GM12891 (cell line): Measurements from ENCODE around the gene LHX3.

ENCODE experiments used
- POLR2A ChIP-seq: IDR thresholded peaks from 2 replicates; pipeline ENCODE4 v1.6.1; 2011; ENCODE audit warnings: low read depth, low read length, control low read depth
- POLR2AphosphoS5 ChIP-seq: IDR thresholded peaks from 2 replicates; pipeline ENCODE4 v1.6.1; 2011; ENCODE audit warnings: low read depth, low read length, control low read depth
- SPI1 ChIP-seq: IDR thresholded peaks from 2 replicates; pipeline ENCODE4 v1.6.1; 2011; ENCODE audit warnings: low read depth, low read length, control low read depth
- TAF1 ChIP-seq: IDR thresholded peaks from 2 replicates; pipeline ENCODE4 v1.6.1; 2011; ENCODE audit warnings: low read depth, low read length, control low read depth

DNA sequence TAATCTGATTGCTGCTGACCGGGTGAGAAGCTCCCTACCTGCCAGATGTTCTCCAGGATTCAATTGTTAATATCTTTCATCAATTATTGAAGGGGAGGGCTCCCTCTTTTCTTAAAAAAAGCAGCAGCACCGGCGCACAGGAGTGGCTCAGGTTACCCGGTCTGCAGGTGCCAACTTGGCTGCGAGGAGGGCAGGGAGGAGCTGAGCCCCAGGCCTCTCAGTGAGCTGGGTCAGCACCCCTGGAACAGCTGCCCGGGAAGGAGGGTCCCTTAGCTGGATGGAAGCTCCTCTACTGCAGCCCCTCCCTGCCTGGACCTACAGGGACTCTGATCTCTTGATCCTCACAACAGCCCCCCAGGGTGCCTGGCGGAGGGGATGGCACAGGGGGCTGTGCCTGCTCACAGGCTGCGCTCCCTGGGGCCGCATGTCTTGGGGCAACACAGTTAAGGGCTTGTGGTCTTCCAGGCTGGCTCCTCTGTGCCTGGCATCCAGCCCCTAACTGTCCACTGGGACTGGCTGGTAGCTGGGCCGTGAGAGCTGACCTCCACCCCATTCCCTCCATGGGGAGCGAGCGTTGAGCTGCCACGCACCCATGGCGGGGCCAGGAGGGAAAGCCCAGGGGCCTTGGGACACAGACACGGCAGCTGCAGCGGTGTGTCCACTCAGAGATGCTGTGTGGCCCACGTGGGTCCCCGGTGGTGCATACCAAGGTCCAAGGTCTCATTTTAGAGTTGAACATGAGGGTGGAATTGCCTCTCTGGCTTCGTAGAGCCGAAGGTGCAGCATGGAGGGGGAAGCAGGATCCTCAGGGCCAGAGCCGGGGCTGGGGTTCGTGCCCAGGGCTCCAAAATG lies 57.7 kb downstream of the LHX3 start:
- TF ChIP-seq TAF1 = no peak
- no peak for TF ChIP-seq POLR2A
- no peak for TF ChIP-seq POLR2AphosphoS5
- no peak for TF ChIP-seq SPI1
